HEK293 (cell line): Measurements from ENCODE around the gene ZNF146.

ENCODE experiments used
- GFI1B ChIP-seq: fragments of 450-650 bp; formaldehyde crosslinking; IDR thresholded peaks from 2 replicates; pipeline ENCODE4 v1.5.1; 2016; ENCODE audit warnings: missing biosample characterization, missing genetic modification characterization
- GLIS1 ChIP-seq: fragments of 450-650 bp; formaldehyde crosslinking; IDR thresholded peaks from 2 replicates; pipeline ENCODE4 v1.5.1; 2016; ENCODE audit warnings: missing biosample characterization, missing genetic modification characterization
- GLIS2 ChIP-seq: fragments of 450-650 bp; formaldehyde crosslinking; IDR thresholded peaks from 2 replicates; pipeline ENCODE4 v1.5.1; 2016; ENCODE audit warnings: missing biosample characterization, missing genetic modification characterization
- HOXD13 ChIP-seq: sonication (generic); formaldehyde crosslinking; IDR thresholded peaks from 2 replicates; pipeline ENCODE4 v1.8.0; 2022; ENCODE audit warnings: missing genetic modification reagents, borderline replicate concordance
- MEIS1 ChIP-seq: sonication (generic); formaldehyde crosslinking; IDR thresholded peaks from 2 replicates; pipeline ENCODE4 v1.8.1; 2022; ENCODE audit warnings: missing genetic modification reagents, mild to moderate bottlenecking, borderline replicate concordance
- MYNN ChIP-seq: fragments of 450-650 bp; formaldehyde crosslinking; IDR thresholded peaks from 2 replicates; pipeline ENCODE4 v1.5.1; 2016; ENCODE audit warnings: missing biosample characterization, missing genetic modification characterization, borderline replicate concordance
- SALL2 ChIP-seq: fragments of 450-650 bp; formaldehyde crosslinking; IDR thresholded peaks from 2 replicates; pipeline ENCODE4 v1.5.0; 2017; ENCODE audit warnings: missing biosample characterization, mild to moderate bottlenecking, missing genetic modification characterization, borderline replicate concordance
- SETDB1 ChIP-seq: IDR thresholded peaks from one replicate; pipeline ENCODE4 v1.6.1; 2017; ENCODE audit warnings: mild to moderate bottlenecking, low read length, moderate library complexity, mixed read lengths; ENCODE audit not compliant: insufficient read length
- ZBTB1 ChIP-seq: fragments of 450-650 bp; formaldehyde crosslinking; IDR thresholded peaks from 2 replicates; pipeline ENCODE4 v1.5.1; 2016; ENCODE audit warnings: missing biosample characterization, missing genetic modification characterization
- ZBTB10 ChIP-seq: fragments of 450-650 bp; formaldehyde crosslinking; IDR thresholded peaks from 2 replicates; pipeline ENCODE4 v1.5.1; 2016; ENCODE audit warnings: missing biosample characterization, missing genetic modification characterization
- ZNF10 ChIP-seq: fragments of 450-650 bp; formaldehyde crosslinking; IDR thresholded peaks from 2 replicates; pipeline ENCODE4 v1.5.1; 2017; ENCODE audit warnings: missing biosample characterization, missing genetic modification characterization
- ZNF24 ChIP-seq: fragments of 450-650 bp; formaldehyde crosslinking; IDR thresholded peaks from 2 replicates; pipeline ENCODE4 v1.5.1; 2016; ENCODE audit warnings: missing biosample characterization, missing genetic modification characterization
- ZNF362 ChIP-seq: fragments of 450-650 bp; formaldehyde crosslinking; IDR thresholded peaks from 2 replicates; pipeline ENCODE4 v1.5.1; 2016; ENCODE audit warnings: missing biosample characterization, missing genetic modification characterization
- ZNF513 ChIP-seq: fragments of 450-650 bp; IDR thresholded peaks from 2 replicates; pipeline ENCODE4 v1.5.1; 2018; ENCODE audit warnings: missing biosample characterization, missing genetic modification characterization
- ZNF518A ChIP-seq: fragments of 450-650 bp; formaldehyde crosslinking; conservative IDR thresholded peaks from 2 replicates; pipeline ENCODE4 v1.5.1; 2016; ENCODE audit warnings: low read depth, missing biosample characterization, missing genetic modification characterization
- ZNF555 ChIP-seq: fragments of 450-650 bp; formaldehyde crosslinking; conservative IDR thresholded peaks from 2 replicates; pipeline ENCODE4 v1.5.1; 2017; ENCODE audit warnings: missing biosample characterization, mild to moderate bottlenecking, missing genetic modification characterization, inconsistent platforms
- ZNF558 ChIP-seq: fragments of 450-650 bp; formaldehyde crosslinking; IDR thresholded peaks from 2 replicates; pipeline ENCODE4 v1.5.1; 2016; ENCODE audit warnings: missing biosample characterization, missing genetic modification characterization
- ZNF561 ChIP-seq: fragments of 450-650 bp; IDR thresholded peaks from 2 replicates; pipeline ENCODE4 v1.5.1; 2018; ENCODE audit warnings: missing biosample characterization, missing genetic modification characterization, borderline replicate concordance
- ZNF664 ChIP-seq: fragments of 450-650 bp; formaldehyde crosslinking; IDR thresholded peaks from 2 replicates; pipeline ENCODE4 v1.5.1; 2016; ENCODE audit warnings: missing biosample characterization, missing genetic modification characterization
- ZNF701 ChIP-seq: fragments of 450-650 bp; formaldehyde crosslinking; IDR thresholded peaks from 2 replicates; pipeline ENCODE4 v1.5.1; 2016; ENCODE audit warnings: missing biosample characterization, missing genetic modification characterization
- ZSCAN5A ChIP-seq: fragments of 450-650 bp; formaldehyde crosslinking; IDR thresholded peaks from 2 replicates; pipeline ENCODE4 v1.5.1; 2016; ENCODE audit warnings: missing biosample characterization, missing genetic modification characterization

ZNF146 gene

GRCh38 chr19:36169084-36169760 is 45.7 kb upstream of the ZNF146 start (continued):
- TF ChIP-seq ZNF555 (tag by site-specific recombination) (no peak), HOXD13 (CRISPR knock-in tag) (no peak), MEIS1 (no peak), ZSCAN5A (peak; percentile 70), GLIS1 (tag by site-specific recombination) (0 out of 2 replicates have a peak, but pooled peaks have one; percentile 9), ZNF513 (tag by site-specific recombination) (no peak; the same call in 1 of the 2 replicates), ZBTB1 (tag by site-specific recombination) (no peak), ZBTB10 (no peak; the same call in 1 of the 2 replicates), ZNF558 (tag by site-specific recombination) (no peak), ZNF362 (tag by site-specific recombination) (no peak), ZNF518A (tag by site-specific recombination) (no peak), GFI1B (tag by site-specific recombination) (no peak), ZNF664 (tag by site-specific recombination) (no peak), MYNN (tag by site-specific recombination) (no peak), ZNF10 (peak; percentile 87; the same call in 1 of the 2 replicates), ZNF561 (tag by site-specific recombination) (no peak), SALL2 (tag by site-specific recombination) (no peak), ZNF24 (tag by site-specific recombination) (peak; percentile 84; the same call in 1 of the 2 replicates), ZNF701 (tag by site-specific recombination) (no peak), GLIS2 (tag by site-specific recombination) (no peak; the same call in none of the 2 replicates), SETDB1 (no peak)
